Calu3 (cell line): Measurements from ENCODE around the gene MRPS23. TPM values are rescaled to one million over a fixed set of nuclear protein-coding genes. Genes with fewer than 3 reads are reported as not detected.

Source experiments
- BruUV-seq: library from RNA; stranded (reverse); fragments of 400-500 nt; replicated peaks from 2 replicates; lab custom pipeline; 2021; lab: Mats Ljungman, UMichigan
- CTCF ChIA-PET: fragments of 300-600 bp; sonication (Branson Sonifier 250); formaldehyde crosslinking; loops from one replicate; lab custom pipeline; 2022; ENCODE audit warnings: antibody characterized with exemption; lab: Charles Lee
- DNase-seq: peaks from one replicate; pipeline ENCODE4 v3.0.0; 2022
- H3K27ac Mint-ChIP-seq: one replicate; pipeline ENCODE4 v1.8.0; 2022; ENCODE audit warnings: mixed read lengths; ENCODE audit not compliant: unreplicated experiment
- H3K27me3 Mint-ChIP-seq: one replicate; pipeline ENCODE4 v1.8.0; 2022; ENCODE audit warnings: mixed read lengths; ENCODE audit not compliant: unreplicated experiment
- H3K36me3 Mint-ChIP-seq: one replicate; pipeline ENCODE4 v1.8.0; 2022; ENCODE audit warnings: mild to moderate bottlenecking, moderate library complexity, mixed read lengths; ENCODE audit not compliant: insufficient read depth, unreplicated experiment
- H3K4me1 Mint-ChIP-seq: one replicate; pipeline ENCODE4 v1.8.0; 2022; ENCODE audit warnings: mild to moderate bottlenecking, low read depth, mixed read lengths; ENCODE audit not compliant: unreplicated experiment
- H3K4me3 Mint-ChIP-seq: one replicate; pipeline ENCODE4 v1.8.0; 2022; ENCODE audit warnings: mild to moderate bottlenecking, low read depth, moderate library complexity, mixed read lengths; ENCODE audit not compliant: unreplicated experiment
- H3K9me3 Mint-ChIP-seq: one replicate; pipeline ENCODE4 v1.8.0; 2022; ENCODE audit warnings: low read depth, mixed read lengths; ENCODE audit not compliant: unreplicated experiment
- CTCF ChIP-seq: fragments of 200-600 bp; IDR thresholded peaks from one replicate; pipeline ENCODE4 v1.8.0; 2022; ENCODE audit warnings: antibody characterized with exemption; ENCODE audit not compliant: unreplicated experiment
- intact Hi-C: fragments of 100-400 bp; cut with micrococcal nuclease; formaldehyde crosslinking; loops from one replicate; pipeline ENCODE4 v1.10.0; 2022; ENCODE audit not compliant: unreplicated experiment
- total RNA-seq: library from RNA; stranded (reverse); gene quantifications from 2 replicates; pipeline ENCODE4 v1.2.3, GENCODE V29; 2022

MRPS23 gene
- total RNA-seq, 1 experiment from 2014 or later = 38.1 TPM

DNA sequence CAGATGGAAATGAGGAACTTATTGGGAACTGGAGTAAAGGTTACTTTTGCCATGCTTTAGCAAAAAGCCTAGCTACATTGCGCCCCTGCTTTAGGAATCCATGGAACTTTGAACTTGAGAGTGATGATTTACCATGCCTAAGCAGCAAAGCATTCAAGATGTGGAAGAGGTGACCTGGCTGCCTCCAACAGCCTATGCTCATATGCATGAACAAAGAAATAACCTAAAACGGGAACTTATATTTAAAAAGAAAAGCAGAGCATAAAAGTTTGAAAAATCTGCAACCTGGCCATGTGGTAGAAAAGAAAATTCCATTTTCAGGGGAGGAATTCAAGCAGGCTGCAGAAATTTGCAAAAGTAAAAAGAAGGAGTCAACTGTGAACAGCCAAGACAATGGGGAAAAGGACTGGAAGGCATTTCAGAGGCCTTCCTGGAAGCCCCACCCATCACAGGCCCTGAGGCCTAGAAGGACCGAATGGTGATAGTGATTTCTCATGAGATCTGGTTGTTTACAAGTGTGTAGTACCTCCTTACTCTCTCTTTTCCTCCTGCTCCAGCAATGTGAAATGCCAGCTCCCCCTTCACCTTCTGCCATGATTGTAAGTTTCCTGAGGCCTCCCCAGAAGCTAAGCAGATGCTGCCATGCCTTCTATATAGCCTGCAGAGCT, 48.7 kb downstream of the MRPS23 start:
- DNase-seq = no peak
- H3K27ac Mint-ChIP-seq = no peak overlapping the region
- H3K4me3 Mint-ChIP-seq = no peak overlapping the region
- H3K36me3 Mint-ChIP-seq = no peaks in the 10 kb centered on the region
- peaks cover 56% of the 10 kb centered on the region for H3K27me3 Mint-ChIP-seq
- BruUV-seq = no TSS peak
- H3K9me3 Mint-ChIP-seq = peaks cover 4% of the 10 kb centered on the region
- CTCF ChIA-PET = no interaction called here
- TF ChIP-seq CTCF = no peak
- intact Hi-C loops = no loop called here
- no peaks in the 10 kb centered on the region for H3K4me1 Mint-ChIP-seq

DNA sequence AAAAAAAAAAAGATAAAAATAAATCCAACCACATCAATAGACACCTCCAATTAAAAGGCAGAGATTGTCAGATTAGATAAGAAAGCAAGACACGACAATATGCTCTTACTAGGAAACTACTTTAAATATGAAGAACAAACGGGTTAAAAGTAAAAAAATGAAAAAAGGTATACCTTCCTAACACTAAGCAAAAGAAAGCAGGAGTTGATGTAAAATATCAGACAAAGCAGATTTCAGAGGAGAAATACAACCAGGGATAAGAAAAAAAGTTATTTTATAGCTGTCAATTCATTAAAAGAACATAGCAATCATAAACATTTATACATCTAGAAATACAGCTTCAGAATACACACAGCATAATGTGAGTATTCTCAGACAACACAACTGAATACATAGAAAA, 55.0 kb downstream of the MRPS23 start:
- H3K36me3 Mint-ChIP-seq = no peaks in the 10 kb centered on the region
- peaks cover 45% of the 10 kb centered on the region for H3K27me3 Mint-ChIP-seq
- H3K9me3 Mint-ChIP-seq = peaks cover 4% of the 10 kb centered on the region
- no peak for TF ChIP-seq CTCF
- H3K4me3 Mint-ChIP-seq = no peak overlapping the region
- no peak overlapping the region for H3K27ac Mint-ChIP-seq
- CTCF ChIA-PET = interaction anchor here (0.7 kb wide), 2 partner anchors 164 to 1638 kb away, joined by 3 read pairs; no protein-coding TSS in a partner anchor
- BruUV-seq = no TSS peak
- intact Hi-C loops = no loop called here
- H3K4me1 Mint-ChIP-seq = no peaks in the 10 kb centered on the region
- DNase-seq = no peak

DNA sequence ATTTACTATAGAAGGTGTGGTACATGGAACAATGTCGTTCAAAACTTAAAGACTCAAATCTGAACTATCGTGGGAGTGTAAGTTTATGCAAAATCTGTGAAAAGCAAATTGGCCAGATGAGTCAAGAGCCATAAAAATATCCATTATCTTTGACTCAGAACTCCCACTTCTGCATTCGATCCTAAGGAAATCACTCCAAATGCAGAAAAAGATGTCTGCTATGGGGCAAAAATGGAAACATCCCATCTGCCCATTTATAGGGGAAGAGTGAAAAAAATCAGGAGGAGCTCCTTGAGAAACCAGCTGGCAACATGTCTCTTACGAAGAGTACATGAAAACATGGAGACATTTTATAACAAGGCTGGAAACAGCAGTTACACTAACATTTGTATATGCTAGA, 61.1 kb downstream of the MRPS23 start:
- Mint-ChIP-seq H3K36me3 (no peaks in the 10 kb centered on the region), H3K4me3 (no peak overlapping the region), H3K27me3 (peaks cover 69% of the 10 kb centered on the region), H3K27ac (no peak overlapping the region), H3K9me3 (peaks cover 4% of the 10 kb centered on the region), H3K4me1 (no peaks in the 10 kb centered on the region)
- no peak for DNase-seq
- CTCF ChIA-PET = no interaction called here
- no peak for TF ChIP-seq CTCF
- no TSS peak for BruUV-seq
- intact Hi-C loops = no loop called here

DNA sequence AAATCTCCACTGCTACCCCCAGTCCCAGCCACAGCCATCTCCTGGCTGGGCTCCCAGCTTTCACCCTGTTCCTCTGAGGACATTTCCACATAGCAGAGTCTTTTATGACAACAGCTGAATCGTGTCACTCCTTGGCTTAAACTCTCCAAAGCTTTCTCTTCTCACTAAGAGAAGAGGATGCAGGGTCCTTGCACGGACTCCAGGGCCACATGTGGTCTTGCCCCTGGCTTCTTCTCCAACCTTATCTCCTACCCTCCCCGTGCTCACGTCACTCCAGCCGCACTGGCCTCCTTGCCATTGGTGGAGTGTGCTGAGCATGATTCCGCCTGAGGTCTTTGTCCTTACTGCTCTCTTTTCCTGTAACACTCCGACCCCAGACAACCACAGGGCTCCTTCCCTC, 64.8 kb downstream of the MRPS23 start:
- no peaks in the 10 kb centered on the region for H3K36me3 Mint-ChIP-seq
- CTCF ChIA-PET = no interaction called here
- no peak overlapping the region for H3K4me3 Mint-ChIP-seq
- peaks cover 39% of the 10 kb centered on the region for H3K27me3 Mint-ChIP-seq
- intact Hi-C loops = no loop called here
- no peak for DNase-seq
- H3K9me3 Mint-ChIP-seq = no peaks in the 10 kb centered on the region
- no peaks in the 10 kb centered on the region for H3K4me1 Mint-ChIP-seq
- no peak overlapping the region for H3K27ac Mint-ChIP-seq
- no peak for TF ChIP-seq CTCF
- no TSS peak for BruUV-seq

Other genes starting within 250 kb of the MRPS23 start
- not detected in 2 replicates for gene CCDC182, start 104.7 kb downstream of the MRPS23 start, total RNA-seq
- 30.9 and 34.7 TPM in 2 replicates for gene CUEDC1, start 105.4 kb upstream of the MRPS23 start, total RNA-seq
- gene VEZF1, start 138.2 kb upstream of the MRPS23 start, total RNA-seq = 33.4 and 40.4 TPM in 2 replicates
- gene SRSF1, start 157.2 kb upstream of the MRPS23 start, total RNA-seq = 232 and 239 TPM in 2 replicates
- 24.8 and 29.2 TPM in 2 replicates for gene DYNLL2, start 233.4 kb upstream of the MRPS23 start, total RNA-seq